Stimulated activated CD8-positive, alpha-beta memory T cell treated with anti-CD3 and anti-CD28 coated beads, Interleukin-12 subunit alpha, Interleukin-12 subunit beta, amount 100 ng/mL, for 1 hour (primary cell): Measurements from ENCODE around the gene RCC2.

Source experiments
- DNase-seq: peaks from one replicate; pipeline ENCODE4 v3.0.0-alpha.2; 2020; ENCODE audit warnings: low read depth

The RCC2 gene

DNA sequence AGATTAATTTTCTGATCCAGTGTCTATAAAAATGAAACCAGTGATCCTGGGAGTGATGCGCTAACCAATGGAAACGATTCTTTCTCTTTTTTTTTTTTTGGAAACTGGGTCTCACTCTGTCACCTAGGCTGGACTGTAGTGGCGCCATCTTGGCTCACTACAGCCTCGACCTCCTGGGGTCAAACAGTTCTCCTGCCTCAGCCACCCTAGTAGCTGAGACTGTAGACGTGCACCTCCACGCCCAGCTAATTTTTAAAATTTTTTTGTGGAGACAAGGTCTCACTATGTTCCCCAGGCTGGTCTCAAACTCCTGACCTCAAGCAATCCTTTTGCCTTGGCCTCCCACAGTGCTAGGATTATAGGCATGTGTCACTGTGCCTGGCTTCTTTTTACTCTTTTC, 3.4 kb upstream of the RCC2 start:
- no peak for DNase-seq

GRCh38 chr1:17441993-17442357, 2.5 kb upstream of the RCC2 start:
- no peak for DNase-seq

DNA sequence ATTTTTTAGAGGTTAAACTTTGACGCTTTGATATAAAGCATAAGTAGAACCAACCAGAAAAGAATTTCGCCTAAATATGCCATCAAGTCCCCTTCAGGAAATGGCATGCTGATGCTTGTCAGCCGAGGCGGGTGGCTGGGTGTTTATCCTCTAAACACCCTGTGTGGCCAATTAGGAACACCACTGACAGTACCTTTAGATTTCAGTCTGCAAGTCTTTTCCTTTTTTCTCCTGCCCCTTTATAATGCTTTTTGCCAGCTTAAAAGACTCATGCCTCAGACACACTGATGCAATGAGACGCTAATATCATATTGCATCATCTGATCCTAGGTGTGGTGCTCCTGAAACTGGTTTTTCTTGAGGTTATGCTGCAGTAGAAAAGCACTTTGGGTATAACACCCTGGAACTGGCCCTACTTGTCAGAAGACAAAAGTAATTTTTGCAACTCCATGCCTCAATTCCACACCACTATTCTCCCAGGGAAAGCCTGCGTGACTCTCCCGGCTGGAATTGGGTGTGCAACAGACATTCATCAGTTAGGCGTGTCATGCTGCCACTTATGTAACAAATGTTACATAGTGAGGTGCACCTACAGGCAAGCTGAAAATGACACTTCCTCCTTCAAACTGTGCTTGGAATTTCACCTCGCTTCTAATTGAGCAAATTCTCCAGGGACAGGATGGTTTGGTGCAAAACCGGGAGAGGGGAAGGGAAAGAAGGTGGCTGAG, 2.0 kb upstream of the RCC2 start:
- no peak for DNase-seq

- no peak for DNase-seq
Observed at GRCh38 chr1:17440827-17441168, 1.3 kb upstream of the RCC2 start.

- no peak for DNase-seq
Observed at GRCh38 chr1:17440074-17440826, 773 bp upstream of the RCC2 start.

- DNase-seq, result peak; percentile 21
Observed at GRCh38 chr1:17438318-17439249, 893 bp downstream of the RCC2 start.

GRCh38 chr1:17437580-17438317, 1.7 kb downstream of the RCC2 start:
- DNase-seq, result peak; percentile 11

DNA sequence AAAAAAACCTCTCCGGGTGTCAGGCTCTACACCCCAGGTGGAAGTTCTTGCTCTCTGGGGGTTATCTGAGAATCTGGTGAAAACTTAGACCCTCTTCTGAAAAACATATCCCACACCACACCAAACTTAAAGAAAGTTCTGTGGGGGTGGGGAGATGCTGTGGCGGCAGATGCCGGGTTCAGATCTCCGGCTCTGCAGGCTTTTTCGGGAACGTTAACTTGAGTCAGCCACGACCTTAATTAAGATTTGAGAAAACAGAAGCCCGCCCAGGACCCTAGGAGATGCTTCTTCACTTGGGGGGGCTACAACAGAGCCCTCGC, 2.3 kb downstream of the RCC2 start:
- no peak for DNase-seq

- DNase-seq, result no peak
Observed at GRCh38 chr1:17436380-17437174, 2.9 kb downstream of the RCC2 start.

DNA sequence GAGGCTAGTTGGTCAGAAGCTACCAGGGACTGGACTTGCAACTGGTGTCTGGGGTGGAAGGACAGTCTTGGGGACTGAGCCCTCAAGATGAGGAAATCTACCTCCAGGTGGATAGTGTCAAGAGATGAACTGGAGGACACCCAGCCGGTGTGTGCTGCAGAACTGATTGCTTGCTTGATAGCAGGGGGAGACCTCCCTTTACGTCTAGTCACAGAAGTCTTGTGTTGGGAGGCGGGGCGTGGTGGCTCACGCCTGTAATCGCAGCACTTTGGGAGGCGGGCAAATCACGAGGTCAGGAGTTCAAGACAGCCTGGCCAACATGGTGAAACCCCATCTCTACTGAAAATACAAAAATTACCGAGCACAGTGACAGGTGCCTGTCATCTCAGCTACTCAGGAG, 4.9 kb downstream of the RCC2 start:
- no peak for DNase-seq

DNA sequence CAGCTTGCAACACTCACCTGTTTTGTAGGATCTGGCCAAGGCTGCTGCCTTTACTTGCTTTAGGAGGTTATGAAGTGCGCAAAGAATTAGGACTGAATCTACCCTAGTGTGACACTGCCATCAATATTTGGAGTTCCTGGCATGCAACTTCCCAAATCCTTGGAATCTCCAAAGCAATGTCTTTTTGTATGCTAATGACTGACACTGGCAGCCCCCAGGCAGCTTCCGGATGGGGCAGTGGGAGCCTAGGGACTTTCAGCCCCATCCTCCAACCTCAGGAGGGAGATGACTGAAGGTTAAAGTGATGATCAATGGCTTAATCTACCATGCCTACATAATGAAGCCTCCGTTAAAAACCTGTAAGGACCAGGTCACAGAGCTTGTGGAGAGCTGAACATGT, 5.5 kb downstream of the RCC2 start:
- no peak for DNase-seq

DNA sequence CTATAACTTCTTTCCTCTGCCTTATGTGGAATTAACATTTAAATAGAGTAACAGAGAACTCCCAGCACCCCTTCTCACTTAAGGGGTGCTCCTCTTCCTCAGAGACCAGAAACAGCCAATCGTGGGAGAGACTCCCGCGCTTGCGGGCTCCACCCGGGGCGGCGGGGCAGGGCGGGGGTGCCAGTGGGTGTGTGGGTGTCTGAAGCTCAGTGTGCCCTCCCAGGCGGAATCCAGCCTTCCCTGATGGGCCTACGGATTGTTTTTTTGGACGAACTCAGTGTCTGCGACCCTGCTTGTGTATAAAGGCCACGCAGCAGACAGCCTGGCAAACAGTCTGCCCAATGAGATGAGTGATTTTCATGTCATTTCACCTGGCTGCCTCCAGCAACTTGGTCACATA, 6.2 kb downstream of the RCC2 start:
- DNase-seq, result no peak

DNA sequence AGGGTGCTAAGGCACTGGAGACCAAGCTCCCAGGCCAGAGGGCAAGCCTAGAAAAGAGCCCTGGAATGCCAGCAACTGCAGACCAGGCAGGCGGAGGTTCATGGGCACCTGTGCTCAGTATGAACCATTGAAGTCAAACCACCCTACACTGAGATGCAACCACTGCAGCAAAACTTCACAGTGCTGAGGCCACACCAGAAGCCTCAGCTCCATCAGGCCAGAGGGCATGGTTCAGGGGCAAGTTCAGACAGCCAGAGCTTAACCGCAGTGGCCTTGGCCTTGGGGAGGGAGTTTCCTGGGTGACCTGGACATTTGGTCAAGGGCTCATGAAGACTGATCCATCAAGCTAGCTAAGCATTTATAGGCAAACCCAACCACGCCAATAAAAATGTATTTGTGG, 7.1 kb downstream of the RCC2 start:
- DNase-seq, result no peak

DNA sequence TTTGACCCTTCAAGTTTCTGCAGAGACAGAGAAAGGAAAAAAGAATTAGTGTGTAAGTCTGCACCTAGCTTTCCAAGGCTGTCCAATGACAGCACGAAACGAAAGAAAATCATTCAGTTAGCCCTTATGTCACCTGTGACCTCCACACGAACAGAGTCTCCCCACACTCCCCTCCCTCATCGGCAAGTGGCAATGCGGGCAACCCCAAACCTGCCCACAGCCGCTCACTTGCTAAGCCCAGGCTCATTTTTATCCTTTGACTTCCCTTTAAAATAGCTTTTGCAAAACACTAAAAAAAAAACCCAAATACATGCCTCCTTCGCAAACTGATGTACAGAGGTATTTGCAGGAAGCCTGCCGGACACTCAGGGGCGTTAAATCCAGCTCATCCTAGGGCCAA, 10.3 kb downstream of the RCC2 start:
- no peak for DNase-seq

- no peak for DNase-seq
Observed at GRCh38 chr1:17427696-17428660, 11.5 kb downstream of the RCC2 start.

DNA sequence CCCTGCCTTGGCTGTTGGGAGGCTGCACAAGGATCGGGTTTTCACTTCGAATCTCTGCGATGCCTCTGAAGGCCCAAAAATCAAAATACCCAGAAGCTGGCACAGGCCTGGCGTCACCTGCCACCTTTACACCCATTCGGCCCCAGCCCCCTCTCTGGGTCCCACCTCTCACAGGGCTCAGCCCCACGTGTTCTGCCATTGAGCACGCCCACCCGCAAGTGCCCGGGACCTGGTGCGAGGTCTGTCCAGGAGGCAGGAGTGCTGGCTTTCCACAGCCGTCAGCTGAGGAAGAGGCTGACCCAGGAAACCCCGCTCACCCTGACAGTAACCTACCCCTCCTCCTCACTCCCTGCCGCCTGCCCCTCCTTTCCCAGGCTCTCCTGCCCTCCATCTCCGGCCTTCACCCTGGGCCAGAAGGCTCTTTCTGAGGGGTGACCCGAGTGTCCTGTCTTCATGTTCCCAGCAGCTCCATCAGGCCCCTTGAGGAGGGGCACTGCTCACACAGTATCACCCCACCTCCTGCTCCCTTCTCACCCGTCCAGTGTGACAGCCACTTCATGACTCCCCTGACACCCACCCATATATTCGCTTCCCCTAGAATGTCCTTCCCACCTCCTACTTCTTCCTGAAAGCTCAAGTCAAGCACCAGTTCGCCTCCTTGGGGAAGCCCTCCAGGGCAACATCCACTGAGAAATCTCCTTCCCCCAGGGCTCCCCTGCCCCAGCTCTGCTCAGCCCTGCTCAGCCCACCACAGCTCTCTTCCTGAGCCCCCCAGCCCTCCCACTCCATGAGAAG, 13.5 kb downstream of the RCC2 start:
- no peak for DNase-seq

- DNase-seq, result no peak
Observed at GRCh38 chr1:17423781-17424245, 15.7 kb downstream of the RCC2 start.

DNA sequence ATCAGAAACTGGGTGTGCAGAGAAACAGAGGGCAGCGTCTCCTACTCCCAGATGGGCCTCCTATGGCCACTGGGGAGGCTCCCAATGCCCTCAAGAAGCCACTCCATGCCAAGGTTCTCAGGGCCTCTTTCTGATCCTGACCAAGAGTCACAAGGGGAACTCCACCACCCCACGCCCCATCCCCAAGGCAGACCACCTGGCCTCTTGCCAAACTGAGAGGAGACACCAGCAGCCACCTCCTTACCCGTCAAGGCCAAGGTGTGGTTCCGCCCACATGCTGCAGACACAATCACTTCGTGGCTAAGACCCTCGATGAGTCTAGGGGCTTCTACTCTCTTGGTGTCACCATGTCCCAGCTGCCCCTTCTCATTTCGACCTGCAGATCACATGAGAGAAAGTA, 17.0 kb downstream of the RCC2 start:
- DNase-seq, result no peak

- DNase-seq, result no peak
Observed at GRCh38 chr1:17420391-17420918, 19.0 kb downstream of the RCC2 start.
